ENCODE results near the gene TREH. TPM values are rescaled to one million over a fixed set of nuclear protein-coding genes. Genes with fewer than 3 reads are reported as not detected.

Gene TREH
- total RNA-seq, 4 donors from 2014 or later = not detected

DNA sequence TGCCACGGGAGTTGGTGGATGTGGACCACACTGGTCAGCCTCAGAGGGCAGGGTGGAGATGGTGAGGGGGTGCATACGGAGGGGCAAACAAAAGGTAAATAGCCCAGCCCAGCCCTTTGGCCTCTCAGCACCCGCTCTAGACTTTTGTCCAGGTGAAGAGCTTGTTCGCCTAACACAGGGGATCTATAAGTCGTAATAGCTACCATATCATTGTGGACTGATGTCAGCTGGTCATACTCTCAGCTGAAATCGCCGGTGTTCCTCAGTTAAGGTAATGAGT is 27.0 kb upstream of the TREH start:
- no peaks in the 10 kb centered on the region for H3K27me3 ChIP-seq
- no peak overlapping the region for H3K27ac ChIP-seq (replicated peaks in 1 of 4)
- peaks cover 0 to 7% (median 0%) of the 10 kb centered on the region in 4 donors for H3K4me1 ChIP-seq
- H3K4me3 ChIP-seq = no peak overlapping the region
- TF ChIP-seq EP300 (IDR thresholded peaks at IDR 0.05) (no peak), POLR2A (IDR thresholded peaks at IDR 0.05; ENCODE audit: low read depth) (no peak), POLR2AphosphoS5 (IDR thresholded peaks at IDR 0.05) (no peak)
- TF ChIP-seq, protein P1, sequence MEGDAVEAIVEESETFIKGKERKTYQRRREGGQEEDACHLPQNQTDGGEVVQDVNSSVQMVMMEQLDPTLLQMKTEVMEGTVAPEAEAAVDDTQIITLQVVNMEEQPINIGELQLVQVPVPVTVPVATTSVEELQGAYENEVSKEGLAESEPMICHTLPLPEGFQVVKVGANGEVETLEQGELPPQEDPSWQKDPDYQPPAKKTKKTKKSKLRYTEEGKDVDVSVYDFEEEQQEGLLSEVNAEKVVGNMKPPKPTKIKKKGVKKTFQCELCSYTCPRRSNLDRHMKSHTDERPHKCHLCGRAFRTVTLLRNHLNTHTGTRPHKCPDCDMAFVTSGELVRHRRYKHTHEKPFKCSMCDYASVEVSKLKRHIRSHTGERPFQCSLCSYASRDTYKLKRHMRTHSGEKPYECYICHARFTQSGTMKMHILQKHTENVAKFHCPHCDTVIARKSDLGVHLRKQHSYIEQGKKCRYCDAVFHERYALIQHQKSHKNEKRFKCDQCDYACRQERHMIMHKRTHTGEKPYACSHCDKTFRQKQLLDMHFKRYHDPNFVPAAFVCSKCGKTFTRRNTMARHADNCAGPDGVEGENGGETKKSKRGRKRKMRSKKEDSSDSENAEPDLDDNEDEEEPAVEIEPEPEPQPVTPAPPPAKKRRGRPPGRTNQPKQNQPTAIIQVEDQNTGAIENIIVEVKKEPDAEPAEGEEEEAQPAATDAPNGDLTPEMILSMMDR (IDR thresholded peaks at IDR 0.05) = no peak
- 88% methylated on average over 7 of the region's 7 CpGs for WGBS
- DNase-seq (ENCODE audit: extremely low spot score) = no peak
- H3K36me3 ChIP-seq = no peaks in the 10 kb centered on the region
- intact Hi-C loops (cut with DNase I) = no loop called here
- H3K9me3 ChIP-seq = no peaks in the 10 kb centered on the region

DNA sequence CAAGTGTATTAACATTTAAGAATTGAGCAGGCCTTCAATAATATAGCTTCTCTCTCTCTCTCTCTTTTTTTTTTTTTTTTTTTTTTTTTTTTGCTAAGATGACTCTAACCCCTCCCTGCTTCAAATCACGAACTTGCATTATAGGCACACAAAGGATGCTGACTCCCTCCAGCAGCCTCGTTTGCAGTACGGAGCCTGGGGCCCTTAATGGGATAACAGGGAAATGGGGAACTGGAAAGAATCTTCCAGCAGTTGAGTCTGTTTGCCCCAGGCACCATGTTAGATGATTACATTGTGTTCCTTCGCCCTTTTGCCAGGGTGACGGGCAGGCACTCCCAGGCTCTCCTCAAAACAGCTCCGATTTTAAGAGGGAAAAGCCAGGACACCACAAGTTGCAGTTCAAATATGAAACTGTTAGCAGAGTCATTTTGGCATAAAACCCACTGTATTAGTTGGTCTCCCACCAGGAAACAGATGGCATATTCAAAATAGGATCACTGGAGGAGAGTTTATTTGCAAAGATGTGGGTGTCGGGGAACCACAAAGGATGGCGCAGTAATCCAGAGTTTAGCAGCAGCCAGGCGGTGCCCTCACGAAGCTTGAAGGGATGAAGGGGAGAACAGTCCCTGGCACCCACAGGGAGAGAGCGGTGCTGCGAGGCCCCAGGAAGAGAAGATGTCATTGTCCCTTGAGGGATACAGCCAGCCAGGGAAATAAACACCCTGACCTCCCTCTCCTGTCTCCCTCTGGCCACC is 26.5 kb upstream of the TREH start:
- H3K9me3 ChIP-seq = no peaks in the 10 kb centered on the region
- H3K4me3 ChIP-seq = no peak overlapping the region
- H3K27me3 ChIP-seq = no peaks in the 10 kb centered on the region
- intact Hi-C loops (cut with DNase I) = no loop called here
- no peak overlapping the region for H3K27ac ChIP-seq (replicated peaks in 1 of 4)
- H3K36me3 ChIP-seq = no peaks in the 10 kb centered on the region
- 69% methylated on average over 12 of the region's 12 CpGs for WGBS
- TF ChIP-seq POLR2A (IDR thresholded peaks at IDR 0.05; ENCODE audit: low read depth) = no peak
- TF ChIP-seq, protein P1 (IDR thresholded peaks at IDR 0.05) = no peak
- TF ChIP-seq POLR2AphosphoS5 (IDR thresholded peaks at IDR 0.05) = no peak
- no peak for TF ChIP-seq EP300 (IDR thresholded peaks at IDR 0.05)
- DNase-seq (ENCODE audit: extremely low spot score) = no peak
- H3K4me1 ChIP-seq = peaks cover 0 to 7% (median 0%) of the 10 kb centered on the region in 4 donors

DNA sequence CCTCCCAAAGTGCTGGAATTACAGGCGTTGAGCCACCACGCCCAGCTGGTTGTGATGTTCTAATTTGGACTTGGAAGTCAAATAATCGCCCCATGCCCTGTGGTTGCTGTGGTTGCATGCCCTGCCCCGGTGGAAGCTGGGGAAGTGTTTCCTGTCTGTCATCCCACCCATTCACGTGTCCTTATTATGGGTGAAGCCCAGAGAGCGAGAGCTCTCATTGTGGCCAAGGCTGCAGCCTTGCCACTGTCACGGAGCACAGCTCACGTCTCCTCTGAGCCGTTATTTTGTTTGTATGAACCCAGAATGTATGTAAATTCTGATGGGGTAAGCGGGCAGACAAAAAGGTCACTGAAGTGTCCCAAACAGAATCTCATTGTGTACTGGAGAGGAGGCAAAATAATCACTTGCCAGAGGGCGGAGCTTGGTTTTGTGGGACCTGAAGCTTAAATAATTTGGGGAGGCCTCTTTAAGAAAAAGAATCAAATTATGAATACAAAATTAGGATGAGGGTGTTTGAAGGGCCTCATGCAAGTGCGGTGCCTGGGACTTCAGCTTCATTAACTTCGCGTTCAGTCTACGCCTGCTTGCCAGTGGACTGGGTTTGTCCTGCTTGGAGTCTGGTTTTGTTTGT is 25.8 kb upstream of the TREH start:
- intact Hi-C loops (cut with DNase I) = no loop called here
- Histone ChIP-seq H3K36me3 (no peaks in the 10 kb centered on the region), H3K4me3 (no peak overlapping the region), H3K4me1 (peaks cover 0 to 7% (median 0%) of the 10 kb centered on the region in 4 donors), H3K9me3 (peaks cover 0 to 4% (median 0%) of the 10 kb centered on the region in 4 donors), H3K27ac (replicated peaks in 1 of 4) (peak overlapping the region in 1 of 4 donors; percentile 25), H3K27me3 (no peaks in the 10 kb centered on the region)
- TF ChIP-seq POLR2AphosphoS5 (IDR thresholded peaks at IDR 0.05) (peak in 1 of 2 donors; percentile 24), EP300 (IDR thresholded peaks at IDR 0.05) (no peak)
- no peak for DNase-seq (ENCODE audit: extremely low spot score)
- 72% methylated on average over 15 of the region's 15 CpGs for WGBS

DNA sequence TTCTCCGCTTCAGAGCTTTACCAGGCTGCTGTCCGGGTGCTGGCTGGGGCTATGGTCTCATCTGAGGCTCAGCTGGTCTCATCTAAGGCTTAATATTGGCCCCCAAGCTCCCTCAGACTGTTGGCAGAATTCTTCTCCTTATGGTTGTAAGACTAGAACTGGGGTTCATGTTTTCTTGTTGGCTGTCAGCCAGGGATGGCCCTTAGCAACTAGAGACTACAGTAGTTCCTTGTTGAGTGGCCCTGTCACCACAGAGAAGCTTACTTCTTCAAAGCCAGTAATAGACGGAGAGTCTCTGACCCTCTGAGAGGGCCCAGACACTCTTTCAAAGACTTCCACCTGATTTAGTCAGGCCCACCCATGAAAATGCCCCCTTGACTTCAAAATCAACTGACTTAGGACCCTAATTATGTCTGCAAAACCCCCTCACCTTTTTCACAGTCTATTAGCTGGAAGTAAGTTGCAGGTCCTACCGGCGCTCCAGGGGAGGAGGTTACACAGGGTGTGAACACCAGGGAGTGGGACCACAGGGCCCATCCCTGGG is 24.2 kb upstream of the TREH start:
- Histone ChIP-seq H3K4me3 (no peak overlapping the region), H3K36me3 (no peaks in the 10 kb centered on the region), H3K4me1 (peaks cover 0 to 7% (median 0%) of the 10 kb centered on the region in 4 donors), H3K27ac (replicated peaks in 1 of 4) (no peak overlapping the region), H3K27me3 (no peaks in the 10 kb centered on the region), H3K9me3 (peaks cover 0 to 4% (median 0%) of the 10 kb centered on the region in 4 donors)
- 92% methylated on average over 5 of the region's 5 CpGs for WGBS
- intact Hi-C loops (cut with DNase I) = no loop called here
- DNase-seq (ENCODE audit: extremely low spot score) = no peak
- no peak for TF ChIP-seq EP300 (IDR thresholded peaks at IDR 0.05)
- no peak for TF ChIP-seq POLR2AphosphoS5 (IDR thresholded peaks at IDR 0.05)
- TF ChIP-seq, protein P1 (IDR thresholded peaks at IDR 0.05) = no peak
- no peak for TF ChIP-seq POLR2A (IDR thresholded peaks at IDR 0.05; ENCODE audit: low read depth)

DNA sequence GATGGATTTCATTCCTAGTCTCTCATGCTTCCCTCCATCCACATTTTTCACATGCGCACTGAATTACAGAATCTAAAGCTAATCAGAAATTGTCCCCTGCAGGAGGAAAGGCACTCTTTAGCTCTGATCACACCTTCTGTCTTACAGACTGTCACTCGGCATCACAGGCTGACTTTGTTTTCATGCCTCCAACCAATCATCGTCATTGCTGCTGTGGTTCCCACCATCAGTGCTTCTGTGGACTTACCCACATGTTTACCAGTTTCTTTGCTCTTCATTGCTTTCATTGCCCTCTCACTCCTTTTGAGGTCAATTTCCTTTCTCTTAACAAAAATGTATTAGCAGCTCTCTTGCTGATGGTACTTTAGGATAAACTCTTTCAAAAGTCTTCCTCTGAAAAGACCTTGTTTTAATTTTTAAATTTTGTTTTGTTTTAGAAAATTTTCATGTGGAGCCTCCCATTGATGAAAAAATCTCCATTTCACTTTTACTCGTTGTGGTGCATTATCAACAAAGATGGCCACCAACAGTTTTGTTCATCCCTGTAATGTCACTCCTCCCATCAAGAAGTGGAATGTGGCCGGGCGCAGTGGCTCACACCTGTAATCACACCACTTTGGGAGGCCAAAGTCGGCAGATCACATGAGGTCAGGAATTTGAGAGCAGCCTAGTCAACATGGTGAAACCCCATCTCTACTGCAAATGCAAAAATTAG is 20.2 kb upstream of the TREH start:
- intact Hi-C loops (cut with DNase I) = loop anchor here (10.0 kb wide), 1 partner anchor 65 kb away; no protein-coding TSS in a partner anchor
- no peak for TF ChIP-seq POLR2A (IDR thresholded peaks at IDR 0.05; ENCODE audit: low read depth)
- TF ChIP-seq EP300 (IDR thresholded peaks at IDR 0.05) = no peak
- TF ChIP-seq, protein P1 (IDR thresholded peaks at IDR 0.05) = no peak
- no peak for TF ChIP-seq POLR2AphosphoS5 (IDR thresholded peaks at IDR 0.05)

More for the DNA sequence above, 20.2 kb upstream of the TREH start:
- DNase-seq (ENCODE audit: extremely low spot score) = no peak
- Histone ChIP-seq H3K4me3 (no peak overlapping the region), H3K4me1 (peaks cover 0 to under 1% (median 0%) of the 10 kb centered on the region in 4 donors), H3K36me3 (no peaks in the 10 kb centered on the region), H3K9me3 (peaks cover 0 to 4% (median 0%) of the 10 kb centered on the region in 4 donors), H3K27ac (replicated peaks in 1 of 4) (no peak overlapping the region), H3K27me3 (no peaks in the 10 kb centered on the region)
- 87% methylated on average over 7 of the region's 7 CpGs for WGBS

Data from esophagus muscularis mucosa (tissue), 4 donors.